Measurements from ENCODE around the gene AMH.

Gene AMH

GRCh38 chr19:2251106-2252054 lies 2.3 kb downstream of the AMH start:
- DNase-seq, result no peak

GRCh38 chr19:2252055-2252796 lies 3.1 kb downstream of the AMH start:
- DNase-seq, result no peak

GRCh38 chr19:2252797-2253105 lies 3.6 kb downstream of the AMH start:
- DNase-seq, result no peak

GRCh38 chr19:2253106-2254063 lies 4.3 kb downstream of the AMH start:
- DNase-seq, result no peak

- DNase-seq, result no peak
These were observed 5.1 kb downstream of the AMH start for GRCh38 chr19:2254064-2254872.

GRCh38 chr19:2255112-2255845 lies 6.2 kb downstream of the AMH start:
- DNase-seq, result no peak

GRCh38 chr19:2255982-2256685 lies 7.0 kb downstream of the AMH start, which contains the start of gene JSRP1:
Gene JSRP1, minus strand, starts transcription at chr19:2256417. Its CDS starts 1,103 bp downstream, at chr19:2255314.
- no peak for DNase-seq

GRCh38 chr19:2259336-2259735 lies 10.2 kb downstream of the AMH start:
- no peak for DNase-seq

- no peak for DNase-seq
These were observed 11.2 kb downstream of the AMH start for GRCh38 chr19:2260341-2260805.

GRCh38 chr19:2261438-2262172 lies 12.5 kb downstream of the AMH start:
- no peak for DNase-seq

GRCh38 chr19:2266183-2266993 lies 17.3 kb downstream of the AMH start:
- peak; percentile 28 for DNase-seq

GRCh38 chr19:2268480-2268830 lies 19.3 kb downstream of the AMH start:
- DNase-seq, result no peak

GRCh38 chr19:2268861-2269243 lies 19.7 kb downstream of the AMH start:
- DNase-seq, result no peak

- DNase-seq, result peak; percentile 72
These were observed 20.4 kb downstream of the AMH start for GRCh38 chr19:2269244-2270156.

GRCh38 chr19:2270157-2270422 lies 21.0 kb downstream of the AMH start:
- no peak for DNase-seq

- no peak for DNase-seq
These were observed 21.5 kb downstream of the AMH start for GRCh38 chr19:2270423-2271233.
